Endothelial cell of umbilical vein (primary cell): ENCODE results near the gene TSPAN10. TPM values are rescaled to one million over a fixed set of nuclear protein-coding genes. Genes with fewer than 3 reads are reported as not detected.

ENCODE experiments used
- BruUV-seq: library from RNA; stranded (reverse); fragments of 400-500 nt; replicated peaks from 2 replicates; lab custom pipeline; 2021; lab: Mats Ljungman, UMichigan
- CTCF ChIA-PET: fragments of 300-600, 350-600 bp; sonication (Branson Sonifier 250); formaldehyde crosslinking; loops from one replicate; lab custom pipeline; 2021; ENCODE audit warnings: antibody characterized with exemption, inconsistent platforms; lab: Charles Lee
- POLR2A ChIA-PET: fragments of 300-600, 350-600 bp; sonication (Branson Sonifier 250); formaldehyde crosslinking; loops from one replicate; lab custom pipeline; 2021; ENCODE audit warnings: antibody characterized with exemption, inconsistent platforms; lab: Charles Lee
- DNase-seq: peaks from one replicate; pipeline ENCODE4 v3.0.0-alpha.2; 2011; ENCODE audit warnings: low read depth, low spot score
- FAIRE-seq: peaks from 2 replicates; lab custom pipeline; 2011; peaks lifted over from hg19 to GRCh38; lab: Jason Lieb, UNC
- H2AFZ ChIP-seq: 2 replicates; pipeline ENCODE4 v1.6.0; 2012; ENCODE audit warnings: low read depth, low read length, control low read depth, inconsistent platforms
- H3K27ac ChIP-seq: 2 replicates; pipeline ENCODE4 v1.5.1; 2011; ENCODE audit warnings: low read depth, mild to moderate bottlenecking, control low read depth, low read length, moderate library complexity; ENCODE audit not compliant: insufficient read depth
- H3K27me3 ChIP-seq, 2 experiments: 2 replicates each; pipeline versions ENCODE4 v1.6.0 to v1.6.1; 2011; ENCODE audit warnings: low read length in 2 of 2, mixed read lengths in 1 of 2; ENCODE audit not compliant: control insufficient read depth in 2 of 2, insufficient read depth in 2 of 2
- H3K36me3 ChIP-seq, 2 experiments: 2 replicates in 1 of 2; 3 replicates in 1 of 2; pipeline ENCODE4 v1.5.1; 2011; ENCODE audit warnings: low read length in 2 of 2, mild to moderate bottlenecking in 1 of 2, moderate library complexity in 1 of 2; ENCODE audit not compliant: control insufficient read depth in 2 of 2, insufficient read depth in 2 of 2; ENCODE audit errors: extremely low read depth in 1 of 2
- H3K4me1 ChIP-seq: 3 replicates; pipeline ENCODE4 v1.5.1; 2011; ENCODE audit warnings: mild to moderate bottlenecking, low read length; ENCODE audit not compliant: control insufficient read depth, insufficient read depth; ENCODE audit errors: extremely low read depth
- H3K4me2 ChIP-seq: 2 replicates; pipeline ENCODE4 v1.6.1; 2011; ENCODE audit warnings: low read length, control low read depth, mixed read lengths; ENCODE audit not compliant: insufficient read depth
- H3K4me3 ChIP-seq, 3 experiments: fragments of 200-600 bp in 1 of 3; sonication (generic), shearing (Covaris generic) in 1 of 3; replicated peaks in 1 of 3; 2 replicates each; pipeline ENCODE4 v1.5.1; 2011 to 2016; ENCODE audit warnings: control low read depth in 3 of 3, low read length in 3 of 3, mild to moderate bottlenecking in 2 of 3, inconsistent platforms in 1 of 3, low read depth in 1 of 3, moderate library complexity in 1 of 3; ENCODE audit not compliant: insufficient read depth in 1 of 3
- H3K79me2 ChIP-seq: 2 replicates; pipeline ENCODE4 v1.6.0; 2012; ENCODE audit warnings: low read length, inconsistent platforms; ENCODE audit not compliant: control insufficient read depth, insufficient read depth
- H3K9ac ChIP-seq: replicated peaks from 2 replicates; pipeline ENCODE3; 2011; ENCODE audit warnings: low read length, control low read depth; ENCODE audit not compliant: insufficient read depth; ENCODE audit errors: extremely low read depth
- H3K9me1 ChIP-seq: replicated peaks from 3 replicates; pipeline ENCODE4 v1.6.0; 2011; ENCODE audit warnings: mild to moderate bottlenecking, low read length; ENCODE audit not compliant: control insufficient read depth, insufficient read depth; ENCODE audit errors: extremely low read depth
- H3K9me3 ChIP-seq: replicated peaks from 2 replicates; pipeline ENCODE4 v1.5.1; 2012; ENCODE audit warnings: low read length, inconsistent platforms; ENCODE audit not compliant: control insufficient read depth, insufficient read depth
- H4K20me1 ChIP-seq: replicated peaks from 2 replicates; pipeline ENCODE3; 2011; ENCODE audit warnings: mild to moderate bottlenecking, low read length; ENCODE audit not compliant: control insufficient read depth, insufficient read depth; ENCODE audit errors: extremely low read depth
- CTCF ChIP-seq, 2 donors: IDR thresholded peaks; 1 replicate in 1 of 2; 2 replicates in 1 of 2; pipeline ENCODE4 v1.5.1; 2011; ENCODE audit warnings: low read length in 2 of 2, mild to moderate bottlenecking in 2 of 2, moderate library complexity in 2 of 2, control low read depth in 1 of 2, inconsistent platforms in 1 of 2, low read depth in 1 of 2; ENCODE audit not compliant: insufficient read depth in 1 of 2; ENCODE audit errors: extremely low read depth in 1 of 2
- EZH2 ChIP-seq: IDR thresholded peaks from 2 replicates; pipeline ENCODE4 v1.6.1; 2012; ENCODE audit warnings: borderline replicate concordance, low read depth, mild to moderate bottlenecking, moderate library complexity, low read length, inconsistent platforms; ENCODE audit not compliant: severe bottlenecking
- FOS ChIP-seq: IDR thresholded peaks from 2 replicates; pipeline ENCODE4 v1.6.1; 2011; ENCODE audit warnings: mild to moderate bottlenecking, low read length, moderate library complexity, borderline replicate concordance; ENCODE audit not compliant: insufficient read depth
- GATA2 ChIP-seq: IDR thresholded peaks from 2 replicates; pipeline ENCODE4 v1.7.0; 2011; ENCODE audit warnings: low read depth, mild to moderate bottlenecking, moderate library complexity, mixed read lengths, low read length; ENCODE audit not compliant: insufficient read length, insufficient read depth
- JUN ChIP-seq: IDR thresholded peaks from 2 replicates; pipeline ENCODE4 v1.6.1; 2011; ENCODE audit warnings: borderline replicate concordance, low read depth; ENCODE audit not compliant: insufficient read length, insufficient read depth
- MAX ChIP-seq: IDR thresholded peaks from 2 replicates; pipeline ENCODE4 v1.6.1; 2011; ENCODE audit not compliant: insufficient read depth, insufficient read length
- MYC ChIP-seq: IDR thresholded peaks from one replicate; pipeline ENCODE4 v1.6.1; 2011; ENCODE audit warnings: mild to moderate bottlenecking, low read depth, low read length
- POLR2A ChIP-seq: IDR thresholded peaks from 2 replicates; pipeline ENCODE4 v1.6.1; 2012; ENCODE audit warnings: low read depth, mild to moderate bottlenecking, control low read depth, low read length
- POLR2AphosphoS5 ChIP-seq: IDR thresholded peaks from 2 replicates; pipeline ENCODE4 v1.6.1; 2012; ENCODE audit warnings: low read depth, mild to moderate bottlenecking, control low read depth, low read length, moderate library complexity; ENCODE audit not compliant: insufficient read depth
- dilution Hi-C: fragments of 300-500 bp; cut with MboI; formaldehyde crosslinking; loops from one replicate; pipeline ENCODE4 v1.15.0; 2019; ENCODE audit warnings: low sequenced_read_pairs; ENCODE audit not compliant: extremely low pct_ligation_motif_present
- intact Hi-C: fragments of 100-400 bp; cut with micrococcal nuclease; formaldehyde crosslinking; loops from one replicate; pipeline ENCODE4 v1.10.0; 2022
- polyA plus RNA-seq, 4 experiments: library from polyadenylated mRNA; depleted of rRNA in 3 of 4; stranded (reverse) in 3 of 4; unstranded in 1 of 4; fragments of >200 nt; gene quantifications; 2 replicates each; pipeline versions ENCODE4 v1.2.1 to v1.2.3, GENCODE V29; 2011 to 2012; ENCODE audit warnings: missing spikeins in 1 of 4
- total RNA-seq: library from RNA; stranded (reverse); gene quantifications from 2 replicates; pipeline ENCODE4 v1.2.3, GENCODE V29; 2021

TSPAN10 gene
- total and polyA plus RNA-seq, 2 donors (not counting 3 experiments of a cell fraction or from before 2014, with no cell fraction given): 0.91 to 1.1 TPM

GRCh38 chr17:81647640-81648012 is 10.6 kb downstream of the TSPAN10 start:
- intact Hi-C loops: no loop called here

More at GRCh38 chr17:81647640-81648012, 10.6 kb downstream of the TSPAN10 start:
- Histone ChIP-seq H3K4me3 (no peak overlapping the region), H3K36me3 (no peaks in the 10 kb centered on the region), H3K27me3 (peaks cover 18 to 22% of the 10 kb centered on the region in 2 experiments), H2AFZ (no peak overlapping the region), H3K9ac (no peak overlapping the region), H3K9me3 (no peaks in the 10 kb centered on the region), H3K79me2 (no peaks in the 10 kb centered on the region), H3K4me2 (no peak overlapping the region), H3K4me1 (no peaks in the 10 kb centered on the region), H3K9me1 (no peaks in the 10 kb centered on the region), H4K20me1 (no peaks in the 10 kb centered on the region), H3K27ac (no peak overlapping the region)
- ChIA-PET CTCF (interaction anchor here (1.0 kb wide), 1 partner anchor 11 kb away, joined by 4 read pairs; no protein-coding TSS in a partner anchor), POLR2A (no interaction called here)
- DNase-seq (no peak), FAIRE-seq (no peak)
- BruUV-seq: no TSS peak
- dilution Hi-C loops: no loop called here
- TF ChIP-seq POLR2A (no peak), CTCF (IDR thresholded peaks at IDR 0.05; ENCODE audit: extremely low read depth in 1 of 2, insufficient read depth in 1 of 2, low read depth in 1 of 2, low read length in 2 of 2) (no peak), POLR2AphosphoS5 (no peak), JUN (no peak), GATA2 (no peak), MAX (no peak), MYC (no peak), EZH2 (no peak), FOS (no peak)
